ENCODE measurements around the gene ARHGAP42. TPM values are rescaled to one million over a fixed set of nuclear protein-coding genes. Genes with fewer than 3 reads are reported as not detected.

The ARHGAP42 gene
- total RNA-seq, 3 donors from 2014 or later, result 14.6 to 26.7 (median 26.2) TPM

GRCh38 chr11:100957499-100957898 is 270.4 kb downstream of the ARHGAP42 start:
- H3K27me3 ChIP-seq, result no peaks in the 10 kb centered on the region
- TF ChIP-seq POLR2AphosphoS5 (IDR thresholded peaks at IDR 0.05), result no peak
- no peak for TF ChIP-seq POLR2A (IDR thresholded peaks at IDR 0.05)
- TF ChIP-seq CTCF (IDR thresholded peaks at IDR 0.05), result no peak

GRCh38 chr11:100961633-100962032 is 274.5 kb downstream of the ARHGAP42 start:
- no peak for DNase-seq (ENCODE audit: low spot score in 2 of 2)
- H3K36me3 ChIP-seq, result no peaks in the 10 kb centered on the region
- H3K27ac ChIP-seq, result no peak overlapping the region
- TF ChIP-seq POLR2A (IDR thresholded peaks at IDR 0.05) (no peak), CTCF (IDR thresholded peaks at IDR 0.05) (no peak), POLR2AphosphoS5 (IDR thresholded peaks at IDR 0.05) (no peak)
- H3K27me3 ChIP-seq, result no peaks in the 10 kb centered on the region
- no peaks in the 10 kb centered on the region for H3K4me1 ChIP-seq
- H3K4me3 ChIP-seq, result no peak overlapping the region
- H3K9me3 ChIP-seq, result no peaks in the 10 kb centered on the region
- intact Hi-C loops (cut with DNase I; ENCODE audit: low total_unique reads), result no loop called here

More at GRCh38 chr11:100957499-100957898, 270.4 kb downstream of the ARHGAP42 start:
- no peaks in the 10 kb centered on the region for H3K9me3 ChIP-seq
- no peak overlapping the region for H3K27ac ChIP-seq
- H3K4me1 ChIP-seq, result no peaks in the 10 kb centered on the region
- no peak for DNase-seq (ENCODE audit: low spot score in 2 of 2)
- H3K36me3 ChIP-seq, result no peaks in the 10 kb centered on the region
- no peak overlapping the region for H3K4me3 ChIP-seq
- intact Hi-C loops (cut with DNase I; ENCODE audit: low total_unique reads), result no loop called here

- intact Hi-C loops (cut with DNase I; ENCODE audit: low total_unique reads), result no loop called here
- Histone ChIP-seq H3K27ac (no peak overlapping the region), H3K27me3 (no peaks in the 10 kb centered on the region), H3K36me3 (peaks cover 4% of the 10 kb centered on the region), H3K9me3 (peaks cover 0 to 1% of the 10 kb centered on the region in 2 donors), H3K4me3 (no peak overlapping the region), H3K4me1 (no peaks in the 10 kb centered on the region)
- no peak for DNase-seq (ENCODE audit: low spot score in 2 of 2)
- TF ChIP-seq POLR2AphosphoS5 (IDR thresholded peaks at IDR 0.05) (no peak), CTCF (IDR thresholded peaks at IDR 0.05) (no peak), POLR2A (IDR thresholded peaks at IDR 0.05) (no peak)
Observed at GRCh38 chr11:100963375-100963774, 276.3 kb downstream of the ARHGAP42 start.

GRCh38 chr11:100964435-100964834 is 277.3 kb downstream of the ARHGAP42 start:
- DNase-seq (ENCODE audit: low spot score in 2 of 2), result no peak
- TF ChIP-seq POLR2AphosphoS5 (IDR thresholded peaks at IDR 0.05) (no peak), CTCF (IDR thresholded peaks at IDR 0.05) (no peak), POLR2A (IDR thresholded peaks at IDR 0.05) (no peak)
- Histone ChIP-seq H3K4me1 (no peaks in the 10 kb centered on the region), H3K27me3 (no peaks in the 10 kb centered on the region), H3K27ac (no peak overlapping the region), H3K36me3 (peaks cover 4% of the 10 kb centered on the region), H3K4me3 (no peak overlapping the region), H3K9me3 (peaks cover 0 to 10% of the 10 kb centered on the region in 2 donors)
- intact Hi-C loops (cut with DNase I; ENCODE audit: low total_unique reads), result no loop called here

- Histone ChIP-seq H3K36me3 (peaks cover 4% of the 10 kb centered on the region), H3K27ac (no peak overlapping the region), H3K9me3 (peaks cover 0 to 10% of the 10 kb centered on the region in 2 donors), H3K27me3 (no peaks in the 10 kb centered on the region), H3K4me3 (no peak overlapping the region), H3K4me1 (no peaks in the 10 kb centered on the region)
- TF ChIP-seq POLR2A (IDR thresholded peaks at IDR 0.05), result no peak
- no peak for TF ChIP-seq CTCF (IDR thresholded peaks at IDR 0.05)
- no peak for TF ChIP-seq POLR2AphosphoS5 (IDR thresholded peaks at IDR 0.05)
- DNase-seq (ENCODE audit: low spot score in 2 of 2), result no peak
- intact Hi-C loops (cut with DNase I; ENCODE audit: low total_unique reads), result no loop called here
Observed at GRCh38 chr11:100965346-100965745, 278.3 kb downstream of the ARHGAP42 start.
